Gastrocnemius medialis (tissue), 4 donors: ENCODE data around the gene PLEKHM2.

Experiments used
- POLR2A ChIP-seq, 2 donors: fragments of 450-650 bp; IDR thresholded peaks; one replicate each; pipeline ENCODE4 v1.6.1; 2017; ENCODE audit warnings: antibody characterized with exemption in 2 of 2, mild to moderate bottlenecking in 2 of 2, moderate library complexity in 2 of 2
- TF ChIP-seq, protein P1 (sequence below), 5 experiments: fragments of 450-650 bp in 3 of 5; fragments of 200-600 bp in 2 of 5; sonication (generic) in 2 of 5; IDR thresholded peaks in 4 of 5; conservative IDR thresholded peaks in 1 of 5; 1 replicate in 4 of 5; 2 replicates in 1 of 5; pipeline ENCODE4 v1.5.1; 2016 to 2019; ENCODE audit warnings: antibody characterized with exemption in 5 of 5, mild to moderate bottlenecking in 3 of 5, moderate library complexity in 3 of 5

DNA sequence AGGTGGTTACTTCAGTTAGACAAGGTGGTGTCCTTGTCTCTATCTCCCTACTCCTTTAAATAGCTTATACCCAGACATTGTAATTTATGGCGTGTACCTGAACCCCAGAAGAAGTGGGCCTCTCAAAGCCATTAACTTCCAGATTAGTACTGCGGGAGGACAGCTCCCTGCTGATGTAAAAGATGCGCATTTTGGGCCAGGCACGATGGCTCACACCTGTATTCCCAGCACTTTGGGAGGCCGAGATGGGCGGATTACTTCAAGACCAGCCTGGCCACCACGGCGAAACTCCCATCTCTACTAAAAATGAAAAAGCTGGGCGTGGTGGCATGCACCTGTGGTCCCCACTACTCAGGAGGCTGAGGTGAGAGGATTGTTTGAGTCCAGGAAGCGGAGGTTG lies 15.0 kb upstream of the PLEKHM2 start:
- TF ChIP-seq, protein P1, sequence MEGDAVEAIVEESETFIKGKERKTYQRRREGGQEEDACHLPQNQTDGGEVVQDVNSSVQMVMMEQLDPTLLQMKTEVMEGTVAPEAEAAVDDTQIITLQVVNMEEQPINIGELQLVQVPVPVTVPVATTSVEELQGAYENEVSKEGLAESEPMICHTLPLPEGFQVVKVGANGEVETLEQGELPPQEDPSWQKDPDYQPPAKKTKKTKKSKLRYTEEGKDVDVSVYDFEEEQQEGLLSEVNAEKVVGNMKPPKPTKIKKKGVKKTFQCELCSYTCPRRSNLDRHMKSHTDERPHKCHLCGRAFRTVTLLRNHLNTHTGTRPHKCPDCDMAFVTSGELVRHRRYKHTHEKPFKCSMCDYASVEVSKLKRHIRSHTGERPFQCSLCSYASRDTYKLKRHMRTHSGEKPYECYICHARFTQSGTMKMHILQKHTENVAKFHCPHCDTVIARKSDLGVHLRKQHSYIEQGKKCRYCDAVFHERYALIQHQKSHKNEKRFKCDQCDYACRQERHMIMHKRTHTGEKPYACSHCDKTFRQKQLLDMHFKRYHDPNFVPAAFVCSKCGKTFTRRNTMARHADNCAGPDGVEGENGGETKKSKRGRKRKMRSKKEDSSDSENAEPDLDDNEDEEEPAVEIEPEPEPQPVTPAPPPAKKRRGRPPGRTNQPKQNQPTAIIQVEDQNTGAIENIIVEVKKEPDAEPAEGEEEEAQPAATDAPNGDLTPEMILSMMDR (IDR thresholded peaks at IDR 0.05 in 4 of 5, conservative IDR thresholded peaks at IDR 0.05 in 1 of 5) = no peak
- TF ChIP-seq POLR2A (IDR thresholded peaks at IDR 0.05) = no peak
